Ovary (tissue), 3 donors: ENCODE results near the gene TIGD6.

Experiments used
- CTCF ChIP-seq, 3 donors: fragments of 450-650 bp in 2 of 3; fragments of 200-600 bp in 1 of 3; IDR thresholded peaks; one replicate each; pipeline versions ENCODE4 v1.5.1 to v1.8.0; 2016 to 2022; ENCODE audit warnings: antibody characterized with exemption in 3 of 3, mild to moderate bottlenecking in 1 of 3
- POLR2A ChIP-seq: fragments of 450-650 bp; IDR thresholded peaks from one replicate; pipeline ENCODE4 v1.6.1; 2017; ENCODE audit warnings: antibody characterized with exemption, mild to moderate bottlenecking, moderate library complexity
- donor health status: DM: no; HTN: no; CAD: no.

DNA sequence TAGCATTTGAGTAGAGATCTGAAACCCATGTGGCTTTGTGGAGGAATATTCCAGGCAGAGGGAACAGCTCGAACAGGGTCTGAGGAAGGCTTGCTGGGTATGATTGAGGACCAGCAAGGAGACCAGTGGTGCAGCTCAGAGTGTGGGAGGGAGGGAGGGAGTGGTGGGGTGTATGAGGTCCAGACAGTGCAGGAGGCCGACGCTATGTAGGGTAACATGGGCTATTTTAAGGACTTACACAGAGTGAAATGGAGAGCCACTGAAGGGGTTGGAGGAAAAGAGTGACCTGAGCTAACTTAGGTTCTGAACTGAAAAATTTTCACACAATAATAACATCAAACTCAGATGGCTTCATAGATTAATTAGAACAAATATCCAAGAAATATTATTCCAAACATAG is 42.0 kb upstream of the TIGD6 start:
- TF ChIP-seq POLR2A (no peak), CTCF (IDR thresholded peaks at IDR 0.05) (no peak)
